PC-9 (cell line): ENCODE measurements around the gene MEF2A.

Experiments used
- CTCF ChIP-seq: fragments of 200-600 bp; sonication (generic); conservative IDR thresholded peaks from 2 replicates; pipeline ENCODE4 v1.6.1; 2017; ENCODE audit warnings: mixed run types, antibody characterized with exemption, mild to moderate bottlenecking, moderate library complexity
- EZH2 ChIP-seq: fragments of 200-600 bp; sonication (generic); IDR thresholded peaks from 2 replicates; pipeline ENCODE4 v1.8.0; 2017; ENCODE audit warnings: antibody characterized with exemption, low read depth

DNA sequence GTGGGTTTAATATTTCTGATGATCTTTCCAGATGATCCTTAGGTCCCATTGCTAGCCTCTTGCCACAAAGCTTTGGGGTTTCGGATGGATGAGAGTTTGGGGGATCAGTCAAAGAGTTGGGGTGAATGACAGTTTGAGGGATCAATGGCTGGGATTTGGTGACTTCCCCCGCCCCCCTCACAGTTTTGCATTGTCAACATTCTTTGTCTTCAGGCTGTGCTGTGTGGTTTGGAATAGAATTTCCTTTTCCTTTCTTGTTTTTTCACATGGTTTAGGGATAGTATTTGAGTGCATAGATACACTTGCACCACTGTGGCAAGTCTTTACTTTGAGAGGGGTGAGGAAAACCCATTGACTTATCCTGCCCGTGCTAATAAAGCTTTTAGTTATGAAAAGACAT, 14.3 kb downstream of the MEF2A start:
- TF ChIP-seq CTCF (no peak), EZH2 (no peak)
